ENCODE measurements around the gene ADCY10.

- TF ChIP-seq CTCF (IDR thresholded peaks at IDR 0.05): no peak
- TF ChIP-seq POLR2AphosphoS5 (IDR thresholded peaks at IDR 0.05): peak; percentile 27 to 68 (median 48)
- TF ChIP-seq EP300 (IDR thresholded peaks at IDR 0.05): no peak
- no peak for TF ChIP-seq POLR2A (IDR thresholded peaks at IDR 0.05)
Measured at GRCh38 chr1:167936930-167937708, 23.2 kb upstream of the ADCY10 start, which contains the start of gene MPC2.

Data from sigmoid colon (tissue), 4 donors.